DMS114 treated with DMSO at 0.1 percent for 48 hours (cell line): ENCODE measurements around the gene ANTXR1.

Experiments used
- DNase-seq: peaks from one replicate; lab custom pipeline; 2025; ENCODE audit not compliant: unreplicated experiment; lab: John Stamatoyannopoulos, UW

ANTXR1 gene

GRCh38 chr2:69070969-69071368 is 58.0 kb downstream of the ANTXR1 start:
- no peak for DNase-seq

- no peak for DNase-seq
These were observed 61.1 kb downstream of the ANTXR1 start for GRCh38 chr2:69073928-69074570.

- DNase-seq = no peak
These were observed 61.9 kb downstream of the ANTXR1 start for GRCh38 chr2:69074918-69075317.

DNA sequence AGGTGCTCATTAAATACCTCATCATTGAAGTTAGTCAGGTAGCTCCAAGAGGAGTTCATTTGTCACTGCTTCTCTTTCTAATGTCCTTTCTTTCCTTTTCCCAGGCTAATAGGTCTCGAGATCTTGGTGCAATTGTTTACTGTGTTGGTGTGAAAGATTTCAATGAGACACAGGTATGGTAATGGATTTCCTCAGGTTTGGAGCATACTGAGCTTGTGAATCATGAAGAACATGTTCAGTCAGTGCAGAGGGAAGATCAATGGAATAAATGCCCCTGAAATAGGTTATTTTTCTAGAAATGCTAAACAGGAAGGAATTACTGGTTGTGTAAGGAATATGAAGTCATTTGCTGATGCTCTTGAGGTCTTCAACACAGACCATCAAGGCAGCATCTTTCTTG is 62.5 kb downstream of the ANTXR1 start:
- no peak for DNase-seq

DNA sequence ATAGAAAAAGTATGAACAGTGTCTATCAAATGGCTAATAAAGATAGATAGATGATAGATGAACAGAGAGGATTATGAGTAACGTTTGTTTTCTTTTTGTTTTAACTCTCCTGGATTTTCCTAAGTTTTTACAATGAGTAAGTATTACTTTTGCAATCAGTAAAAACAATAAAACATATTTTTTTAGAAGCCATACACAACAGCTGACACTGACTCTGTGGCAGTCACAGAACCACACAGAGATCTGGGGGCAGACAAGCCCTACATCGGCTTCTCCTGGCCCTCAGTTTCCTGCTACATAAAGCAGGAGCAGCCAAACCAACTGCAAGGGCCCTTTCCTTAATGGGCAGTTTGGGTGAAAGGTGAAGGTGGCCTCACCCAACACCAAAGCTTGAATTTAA is 63.6 kb downstream of the ANTXR1 start:
- no peak for DNase-seq

DNA sequence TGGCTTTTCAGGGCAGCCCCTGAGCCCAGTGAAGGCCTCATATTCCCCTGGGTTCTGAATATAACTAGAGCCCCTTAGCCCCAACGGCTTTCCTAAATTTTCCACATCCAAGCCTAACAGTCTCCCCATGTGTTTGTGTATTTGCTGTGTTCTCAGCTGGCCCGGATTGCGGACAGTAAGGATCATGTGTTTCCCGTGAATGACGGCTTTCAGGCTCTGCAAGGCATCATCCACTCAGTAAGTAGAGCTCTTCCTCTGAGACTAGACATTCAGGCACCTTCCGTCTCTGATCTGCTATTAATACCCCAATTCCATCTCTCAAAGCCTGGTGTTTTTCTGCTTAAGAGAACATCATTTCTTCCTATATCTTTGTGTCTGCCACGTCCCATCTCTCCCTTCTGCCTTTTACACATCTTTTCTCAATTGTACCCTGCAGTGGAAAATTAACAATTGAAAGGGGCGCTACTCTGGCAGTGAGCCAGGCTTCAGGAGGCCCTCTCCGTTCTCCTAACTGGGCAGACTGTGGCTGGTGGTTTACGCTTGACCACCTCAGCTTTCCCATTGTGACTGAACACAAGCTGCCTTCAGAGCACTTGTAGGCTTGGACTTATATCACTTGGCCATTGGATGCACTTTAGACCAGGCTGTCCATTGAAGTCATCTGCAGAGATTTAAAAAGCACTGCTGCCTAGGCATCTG is 64.4 kb downstream of the ANTXR1 start:
- DNase-seq = no peak

DNA sequence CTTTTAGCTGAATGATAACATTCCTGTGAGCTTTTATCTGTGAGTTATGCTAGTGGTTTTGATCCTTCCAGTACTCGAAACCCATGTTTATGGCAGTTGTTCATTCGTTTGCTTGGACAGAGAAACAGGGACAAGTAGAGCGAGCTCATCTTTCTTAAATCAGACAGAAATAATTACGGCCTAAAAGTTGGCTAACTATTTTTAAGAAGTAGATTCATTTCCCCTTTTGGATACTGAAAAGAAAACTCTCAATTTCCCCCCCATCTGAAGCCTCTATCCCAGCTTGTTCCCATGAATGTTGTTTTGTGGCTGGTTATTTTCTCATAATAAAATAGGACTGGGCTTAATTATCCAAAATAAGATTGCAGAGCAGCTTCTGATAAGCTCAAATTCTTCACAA is 67.1 kb downstream of the ANTXR1 start:
- no peak for DNase-seq

DNA sequence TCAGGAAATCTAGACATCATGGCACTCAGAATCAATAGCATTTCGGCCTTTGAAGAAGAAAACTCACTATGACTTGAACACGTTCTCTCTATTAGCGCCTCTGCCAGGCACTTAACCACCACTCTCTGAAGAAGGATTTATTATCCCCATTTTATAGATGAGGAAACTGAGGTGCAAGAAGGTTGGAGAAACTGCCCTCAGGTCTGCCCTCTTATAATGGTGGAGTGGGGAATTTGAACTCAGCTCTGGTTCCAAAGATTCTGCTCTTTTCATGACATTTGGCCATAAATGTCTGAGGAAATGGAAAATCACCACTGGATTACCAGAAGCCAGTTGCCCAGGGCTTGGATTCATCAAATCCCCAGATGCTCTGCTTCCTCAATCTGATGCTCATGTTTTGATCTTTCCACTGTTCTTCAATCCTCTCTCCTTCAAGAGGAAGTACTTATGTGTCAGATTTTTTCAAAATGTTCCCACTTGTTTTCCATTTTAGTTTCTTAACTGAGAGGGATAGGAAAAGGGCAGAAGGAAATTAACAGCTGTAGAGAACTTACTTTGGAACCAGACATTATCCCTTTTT is 68.1 kb downstream of the ANTXR1 start:
- no peak for DNase-seq

GRCh38 chr2:69081757-69082156 is 68.8 kb downstream of the ANTXR1 start:
- DNase-seq = no peak

- no peak for DNase-seq
These were observed 69.5 kb downstream of the ANTXR1 start for GRCh38 chr2:69082430-69082997.

- no peak for DNase-seq
These were observed 70.3 kb downstream of the ANTXR1 start for GRCh38 chr2:69083235-69083748.

GRCh38 chr2:69084492-69084891 is 71.5 kb downstream of the ANTXR1 start:
- no peak for DNase-seq

DNA sequence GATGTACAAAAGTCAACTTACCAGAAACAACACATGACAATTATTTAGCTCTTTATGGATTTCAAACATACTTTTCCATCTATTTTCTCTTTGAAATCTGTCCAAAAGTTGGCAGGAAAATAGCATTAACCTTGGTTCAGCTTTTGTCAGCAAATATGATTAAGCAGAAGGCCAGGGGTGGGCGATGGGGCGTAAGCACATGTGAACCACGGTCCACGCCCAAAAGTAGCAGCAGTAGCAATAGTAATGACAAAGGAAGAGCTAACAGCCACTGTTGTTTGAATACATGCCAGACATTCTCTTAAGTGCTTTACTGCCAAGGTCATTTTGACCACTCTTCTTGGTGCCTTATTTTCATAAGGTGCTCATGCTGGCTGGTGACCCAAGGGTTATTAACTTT is 73.5 kb downstream of the ANTXR1 start:
- no peak for DNase-seq

DNA sequence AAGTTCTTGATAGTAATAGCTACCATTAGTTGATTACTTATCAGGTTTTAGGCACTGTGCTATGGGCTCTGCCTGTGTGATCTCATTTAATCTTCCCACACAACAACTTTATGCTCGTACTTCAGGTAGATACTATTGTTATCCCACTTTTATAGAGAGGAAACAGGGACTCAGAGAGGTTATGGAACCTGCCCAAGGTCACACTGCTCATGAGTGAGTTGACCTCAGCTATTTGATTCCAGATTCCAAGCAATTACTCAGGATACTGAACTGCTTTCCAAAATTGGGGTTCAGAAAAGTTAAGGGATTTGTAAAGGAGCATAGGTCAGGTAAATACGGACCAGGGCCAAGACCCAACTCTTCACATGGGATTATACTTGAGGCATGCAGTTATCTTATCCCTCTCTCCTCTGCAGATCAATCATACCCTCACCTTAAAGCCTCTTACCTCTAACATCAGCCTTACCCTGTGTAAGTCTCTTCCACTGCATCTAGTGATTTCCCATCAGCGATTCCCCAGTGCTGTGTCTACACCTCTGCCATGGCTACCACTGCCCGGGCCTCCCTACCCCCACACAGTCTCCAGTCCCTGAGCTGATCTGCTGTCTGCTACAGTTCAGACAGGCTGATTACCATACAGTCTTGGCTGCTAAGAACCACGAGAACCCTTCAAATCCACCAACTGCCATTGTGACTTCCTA is 74.4 kb downstream of the ANTXR1 start:
- DNase-seq = no peak

DNA sequence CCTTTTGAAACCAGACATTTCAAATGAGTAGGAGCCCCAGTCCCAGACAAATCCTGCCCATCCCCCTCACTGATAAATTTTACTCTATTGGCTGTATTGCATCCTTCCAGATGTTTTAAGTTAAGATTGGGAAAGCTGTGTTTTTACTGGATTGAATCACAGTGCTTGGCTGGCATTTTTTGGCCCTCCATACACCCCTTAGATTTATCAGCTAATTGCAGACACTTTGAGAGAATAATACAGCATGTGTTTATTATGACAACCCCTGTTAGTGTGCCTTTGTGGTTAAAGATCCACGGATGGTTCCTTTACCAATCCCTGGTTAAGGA is 74.9 kb downstream of the ANTXR1 start:
- no peak for DNase-seq

DNA sequence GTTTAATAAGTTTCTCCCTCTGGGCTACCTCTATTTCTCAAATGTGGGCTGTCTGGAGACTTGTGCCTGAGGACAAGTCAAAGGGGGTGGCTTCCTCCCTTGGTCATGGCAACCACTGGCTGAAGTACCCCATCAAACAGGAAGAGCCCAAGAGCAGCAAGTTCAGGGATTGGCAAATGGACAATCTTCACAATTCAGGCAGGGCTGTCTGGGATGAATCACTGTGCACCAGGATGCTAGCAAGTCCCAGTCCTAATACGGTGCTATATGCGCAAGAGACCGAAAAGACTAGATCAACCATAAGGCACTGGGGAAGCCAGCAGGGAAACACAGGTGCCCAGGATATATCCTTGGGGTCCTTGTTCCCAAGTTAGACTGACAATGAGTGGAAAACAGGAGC is 75.5 kb downstream of the ANTXR1 start:
- DNase-seq = no peak

GRCh38 chr2:69089266-69089665 is 76.3 kb downstream of the ANTXR1 start:
- no peak for DNase-seq

DNA sequence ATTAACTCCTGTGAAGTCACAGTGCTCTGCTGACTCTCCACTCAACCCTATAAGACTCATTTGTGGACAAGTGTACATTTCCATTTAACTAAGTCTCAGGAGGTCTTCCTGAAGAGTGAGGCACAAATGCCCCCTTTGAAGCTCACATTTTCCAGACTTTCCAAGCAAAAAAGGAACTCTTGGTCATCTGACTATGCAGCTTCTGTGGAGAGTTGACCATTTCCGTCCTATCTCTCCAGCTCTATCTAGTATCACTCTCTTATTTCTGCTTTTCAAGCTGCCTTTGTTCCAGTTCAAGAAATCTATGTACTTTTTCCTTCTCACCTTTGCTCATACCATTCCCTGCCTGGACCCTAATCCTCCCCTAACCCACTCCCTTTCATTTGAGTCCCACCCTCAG is 77.0 kb downstream of the ANTXR1 start:
- DNase-seq = no peak

DNA sequence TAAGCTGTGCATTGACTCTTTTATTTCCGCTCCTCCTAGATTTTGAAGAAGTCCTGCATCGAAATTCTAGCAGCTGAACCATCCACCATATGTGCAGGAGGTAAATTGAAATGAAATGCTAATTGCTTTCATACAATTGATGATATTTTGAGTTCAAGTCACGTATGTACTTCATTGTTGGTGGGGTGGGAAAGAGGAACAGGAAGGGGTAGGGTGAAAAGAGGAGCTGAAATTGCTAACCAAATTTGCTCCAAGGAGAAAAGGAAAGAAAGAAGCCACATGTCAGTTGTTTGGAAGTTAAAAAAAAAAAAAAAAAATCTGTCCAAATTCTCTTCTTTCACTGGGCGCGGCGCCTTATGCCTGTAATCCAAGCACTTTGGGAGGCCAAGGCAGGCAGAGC is 77.8 kb downstream of the ANTXR1 start:
- DNase-seq = no peak

GRCh38 chr2:69092857-69093256 is 79.9 kb downstream of the ANTXR1 start:
- no peak for DNase-seq

DNA sequence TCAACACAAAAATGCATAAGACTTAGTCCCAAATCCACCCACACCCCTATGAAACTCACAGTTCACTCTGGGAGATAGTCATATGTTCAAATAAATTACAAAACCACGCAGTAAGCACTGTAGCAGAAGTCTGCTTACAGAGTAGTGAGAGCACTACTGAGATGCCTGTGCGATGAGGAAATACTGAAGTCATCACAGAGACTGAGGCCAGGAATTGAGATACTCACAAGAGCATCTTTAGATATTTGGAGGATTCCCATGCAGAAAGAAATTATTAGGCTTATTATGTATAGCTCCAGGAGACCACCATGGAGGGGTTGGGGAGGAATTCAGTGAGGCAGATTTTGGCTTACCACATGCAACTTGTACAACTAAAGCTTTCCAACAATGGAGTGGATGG is 82.3 kb downstream of the ANTXR1 start:
- no peak for DNase-seq
